ENCODE results near the gene B4GALT1.
"Not testable (repeated sequence)": the region's sequence is repeated elsewhere in the genome, so short reads cannot be mapped to it uniquely, and the experiment has no call there.

Gene B4GALT1

DNA sequence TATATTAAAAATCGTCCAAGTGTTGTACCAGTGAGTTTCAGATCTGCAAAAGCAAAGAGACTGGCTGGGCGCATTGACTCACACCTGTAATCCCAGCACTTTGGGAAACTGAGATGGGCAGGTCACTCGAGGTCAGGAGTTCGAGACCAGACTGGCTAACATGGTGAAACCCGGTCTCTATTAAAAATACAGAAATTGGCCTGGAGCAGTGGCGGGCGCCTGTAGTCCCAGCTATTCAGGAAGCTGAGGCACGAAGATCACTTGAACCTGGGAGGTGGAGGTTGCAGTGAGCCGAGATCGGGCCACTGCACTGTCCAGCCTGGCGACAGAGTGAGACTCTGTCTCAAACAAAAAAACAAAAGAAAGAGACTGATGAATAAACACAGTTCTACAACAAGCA lies 18.3 kb upstream of the B4GALT1 start:
- no peak for DNase-seq (ENCODE audit: low read depth in 2 of 2)

DNA sequence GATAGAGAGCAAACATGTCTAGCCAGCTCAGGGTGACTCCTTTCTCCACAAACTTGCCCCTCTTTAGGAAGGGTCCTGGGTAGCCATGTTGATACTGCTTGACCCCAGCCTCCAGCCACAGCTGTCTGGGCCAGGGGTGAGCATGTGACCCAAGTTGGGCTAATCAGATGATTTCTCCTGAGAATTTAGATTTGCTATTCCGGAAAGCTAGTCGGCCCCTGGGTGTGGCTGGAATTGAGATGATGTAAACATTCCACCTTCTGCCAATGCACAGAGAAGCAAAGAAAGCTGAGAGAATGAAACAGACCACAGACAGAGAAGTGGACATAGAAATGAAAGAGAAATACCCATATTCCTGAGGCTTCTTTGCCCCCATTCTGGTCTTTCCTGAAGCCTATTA lies 17.8 kb upstream of the B4GALT1 start:
- DNase-seq (ENCODE audit: low read depth in 2 of 2), result no peak

GRCh38 chr9:33182519-33182918 lies 15.4 kb upstream of the B4GALT1 start:
- no peak for DNase-seq (ENCODE audit: low read depth in 2 of 2)

DNA sequence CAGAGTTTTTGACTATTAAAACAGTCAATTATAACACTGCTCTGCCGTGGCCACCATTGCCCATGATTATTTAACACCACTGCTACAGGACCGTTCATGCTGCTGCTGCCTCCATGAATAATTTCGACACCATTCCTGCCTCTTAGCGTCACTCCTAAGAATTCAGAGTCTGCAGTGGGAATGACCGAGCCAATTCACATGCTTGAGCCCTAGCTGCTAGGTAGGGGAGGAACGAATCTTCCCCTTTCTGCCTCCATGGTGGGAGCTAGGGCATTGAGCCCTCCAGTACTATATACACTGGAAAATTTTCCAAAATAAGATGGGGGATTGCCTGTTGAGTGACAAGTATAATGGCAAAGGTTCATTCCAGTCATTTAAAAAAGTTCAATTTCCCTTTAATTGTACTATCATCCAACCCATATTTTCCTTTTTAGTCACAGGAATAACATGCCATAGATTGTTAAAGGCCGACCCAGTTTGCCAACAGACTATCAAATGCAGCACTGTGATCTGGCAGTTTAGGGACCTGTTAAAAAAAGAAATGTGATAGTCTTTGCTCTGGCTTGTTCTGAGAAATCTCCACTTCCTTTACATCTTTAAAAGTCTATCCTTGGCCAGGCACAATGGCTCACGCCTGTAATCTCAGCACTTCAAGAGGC lies 13.5 kb upstream of the B4GALT1 start:
- no peak for DNase-seq (ENCODE audit: low read depth in 2 of 2)

DNA sequence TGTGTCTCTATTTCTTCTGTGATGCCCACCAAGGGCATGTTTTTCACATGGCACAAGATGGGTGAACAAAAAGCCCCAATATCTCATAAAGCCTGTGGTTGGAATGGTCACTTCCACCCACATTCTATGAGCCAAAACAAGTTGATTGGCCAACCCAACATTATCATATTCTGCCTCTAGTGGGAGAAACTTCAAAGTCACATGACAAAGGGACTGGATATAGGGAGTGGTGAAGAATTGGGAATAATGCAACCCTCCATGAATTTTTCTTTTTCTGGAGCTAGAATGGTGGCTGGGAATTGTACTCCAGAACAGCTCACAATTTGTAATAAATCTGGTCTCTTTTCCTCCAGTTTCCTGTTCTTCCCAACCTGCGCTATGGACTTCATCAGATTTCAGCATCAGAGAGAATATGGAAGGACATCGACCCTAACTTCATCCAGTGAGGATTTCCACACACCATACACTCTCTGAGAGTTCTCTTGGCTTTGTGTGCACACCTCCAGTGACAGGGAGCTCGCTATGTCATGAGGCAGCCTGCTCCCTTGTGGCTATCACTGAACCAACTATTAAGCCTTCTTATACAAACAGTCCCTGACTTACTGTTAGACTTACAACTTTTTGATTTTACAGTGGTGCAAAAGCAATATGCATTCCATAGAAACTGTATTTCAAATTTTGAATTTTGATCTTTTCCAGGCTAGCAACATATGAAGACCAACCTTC lies 12.0 kb upstream of the B4GALT1 start:
- no peak for DNase-seq (ENCODE audit: low read depth in 2 of 2)

DNA sequence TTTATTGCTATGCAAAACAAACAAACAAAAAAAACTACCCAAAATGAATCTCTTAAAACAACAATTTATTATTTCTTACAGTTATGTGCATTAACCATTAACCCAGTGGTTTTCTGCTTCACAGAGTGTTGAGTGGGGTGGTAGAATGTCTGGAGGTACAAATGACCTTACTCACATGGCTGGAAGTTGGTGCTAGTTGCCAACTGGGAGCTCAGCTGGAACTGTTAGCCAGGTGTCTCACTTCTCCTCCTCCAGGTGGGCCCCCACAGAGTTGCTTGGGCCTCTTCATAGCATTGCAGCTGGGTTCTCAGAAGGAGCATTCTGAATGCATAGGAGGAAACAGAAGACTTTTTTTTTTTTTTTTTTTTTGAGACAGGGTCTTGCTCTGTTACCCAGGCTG lies 10.5 kb upstream of the B4GALT1 start:
- no peak for DNase-seq (ENCODE audit: low read depth in 2 of 2)

- no peak for DNase-seq (ENCODE audit: low read depth in 2 of 2)
Measured at GRCh38 chr9:33177086-33177485, 9.9 kb upstream of the B4GALT1 start.

DNA sequence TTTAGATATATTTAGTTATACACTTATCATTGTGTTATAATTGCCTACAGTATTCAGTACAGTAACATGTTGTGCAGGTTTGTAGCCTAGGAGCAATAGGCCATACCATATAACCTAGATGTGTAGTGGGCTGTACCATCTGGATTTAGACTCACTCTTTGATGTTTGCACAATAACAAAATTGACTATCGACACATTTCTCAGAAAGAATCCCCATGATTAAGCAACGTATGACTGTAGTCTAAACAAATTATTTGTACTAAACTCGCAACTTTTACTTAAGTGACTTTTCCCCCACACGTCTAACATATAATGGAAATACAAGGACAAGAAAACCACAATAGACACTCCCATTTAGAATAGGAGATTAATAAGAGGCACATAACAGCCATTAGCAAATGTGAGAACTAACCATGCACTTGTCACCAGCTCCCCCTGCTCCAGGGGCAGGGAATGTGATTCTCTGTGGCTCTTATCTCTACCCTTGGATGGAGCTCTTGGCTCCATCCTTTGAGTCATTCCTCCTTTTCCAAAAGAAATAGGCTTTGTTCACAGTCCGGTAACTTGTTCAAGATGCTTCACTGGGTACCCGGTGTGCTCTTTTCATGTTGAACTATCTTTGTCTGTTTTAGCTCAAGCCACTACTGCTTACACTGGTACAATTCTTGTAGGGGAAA lies 8.7 kb upstream of the B4GALT1 start:
- no peak for DNase-seq (ENCODE audit: low read depth in 2 of 2)

DNA sequence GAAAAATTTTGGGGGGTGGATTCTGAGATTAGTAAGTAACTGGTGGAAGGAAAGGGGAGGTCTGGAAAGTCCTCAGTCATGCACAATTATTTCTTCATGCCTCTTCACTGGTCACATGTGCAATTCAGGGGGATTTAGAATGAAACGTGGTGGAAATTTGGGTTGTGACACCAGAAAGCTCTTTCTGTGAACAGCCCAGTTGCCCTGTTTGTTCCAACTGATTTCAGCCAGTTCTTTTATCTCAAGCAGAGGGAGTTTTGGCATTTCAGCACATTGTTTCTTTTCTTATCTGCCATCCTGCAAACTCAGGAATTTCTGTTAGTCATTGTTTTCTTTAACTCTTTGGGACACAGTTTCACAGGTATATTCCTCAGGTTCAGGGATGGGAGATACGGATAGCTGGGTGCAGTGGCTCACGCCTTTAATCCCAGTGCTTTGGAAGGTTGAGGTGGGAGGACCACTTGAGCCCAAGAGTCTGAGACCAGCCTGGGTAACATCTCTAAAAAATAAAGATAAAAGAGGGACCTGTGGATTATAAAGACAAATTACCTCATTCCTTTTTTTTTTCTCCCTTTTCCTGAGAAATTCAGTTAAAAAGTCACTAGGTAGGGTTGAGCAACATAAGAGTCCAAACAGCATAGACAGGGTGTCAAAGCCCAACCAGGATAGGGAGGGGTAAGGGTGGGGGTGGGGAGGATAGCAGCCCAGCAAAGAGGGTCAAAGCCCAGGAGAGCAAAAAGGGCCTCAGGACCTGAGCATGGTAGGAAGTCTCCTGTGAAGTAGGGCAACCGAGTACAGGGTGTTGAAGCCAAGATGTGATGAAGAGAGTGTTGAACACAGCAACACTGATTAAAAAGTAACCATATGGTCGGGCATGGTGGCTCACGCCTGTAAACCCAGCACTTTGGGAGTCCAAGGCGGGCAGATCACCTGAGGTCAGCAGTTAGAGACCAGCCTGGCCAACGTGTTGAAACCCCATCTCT lies 5.4 kb upstream of the B4GALT1 start:
- DNase-seq (ENCODE audit: low read depth in 2 of 2), result no peak

GRCh38 chr9:33170464-33171415 lies 3.6 kb upstream of the B4GALT1 start:
- no peak for DNase-seq (ENCODE audit: low read depth in 2 of 2)

- DNase-seq (ENCODE audit: low read depth in 2 of 2), result no peak
Measured at GRCh38 chr9:33168941-33169544, 1.9 kb upstream of the B4GALT1 start.

- DNase-seq (ENCODE audit: low read depth in 2 of 2), result no peak
Measured at GRCh38 chr9:33167972-33168461, 881 bp upstream of the B4GALT1 start.

DNA sequence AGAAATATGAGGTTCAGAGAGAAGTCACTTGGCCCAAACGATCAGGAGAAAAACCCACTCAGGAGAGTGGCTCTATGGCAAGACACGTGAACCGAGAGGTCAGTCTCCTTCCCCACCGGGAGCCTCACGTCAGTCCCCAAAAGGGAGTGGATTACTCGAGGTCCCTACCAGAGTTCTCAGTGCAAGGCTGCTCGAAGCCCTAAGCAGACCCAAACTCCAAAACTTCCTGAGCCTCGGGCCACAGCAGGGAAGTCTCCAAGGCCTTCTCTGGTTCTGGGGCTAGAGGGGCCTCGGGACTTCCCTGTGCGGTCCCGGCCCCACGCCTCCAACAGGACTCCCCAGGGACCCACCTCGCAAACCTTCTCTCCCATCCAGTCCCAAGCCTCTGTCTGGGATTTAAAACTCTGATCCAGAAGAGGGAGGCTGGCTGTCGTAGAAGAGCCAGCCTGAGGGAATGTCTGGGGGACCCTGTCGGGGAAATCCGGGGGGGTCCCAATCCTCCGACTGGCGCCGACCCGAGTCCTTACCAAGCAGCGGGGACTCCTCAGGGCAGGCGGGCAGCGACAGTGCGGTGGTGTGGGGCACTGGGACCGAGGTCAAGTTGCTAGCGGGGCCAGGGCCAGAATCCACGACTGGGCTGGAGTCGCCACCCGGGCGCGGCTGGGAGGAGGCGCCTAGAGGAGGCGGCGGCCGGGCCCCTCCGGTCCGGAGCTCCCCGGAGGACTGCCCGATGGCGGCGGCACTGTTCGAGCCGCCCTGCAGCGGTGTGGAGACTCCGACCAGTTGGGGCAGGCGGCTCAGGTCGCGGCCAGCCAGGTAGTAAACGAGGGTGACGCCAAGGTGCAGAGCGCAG lies 679 bp downstream of the B4GALT1 start:
- no peak for DNase-seq (ENCODE audit: low read depth in 2 of 2)

GRCh38 chr9:33165263-33166151 lies 1.6 kb downstream of the B4GALT1 start:
- no peak for DNase-seq (ENCODE audit: low read depth in 2 of 2)

DNA sequence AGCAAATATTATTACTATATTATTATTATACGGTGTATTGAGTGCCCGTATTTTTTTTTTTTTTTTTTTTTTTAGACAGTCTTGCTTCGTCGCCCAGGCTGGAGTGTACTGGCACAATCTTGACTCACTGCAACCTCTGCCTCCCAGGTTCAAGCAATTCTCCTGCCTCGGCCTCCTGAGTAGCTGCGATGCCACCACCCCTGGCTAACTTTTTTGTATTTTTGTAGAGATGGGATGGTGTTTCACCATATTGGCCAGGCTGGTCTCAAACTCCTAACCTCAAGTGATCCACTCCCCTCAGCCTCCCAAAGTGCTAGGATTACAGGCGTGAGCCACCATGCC lies 2.2 kb downstream of the B4GALT1 start:
- DNase-seq (ENCODE audit: low read depth in 2 of 2), result not testable (repeated sequence)

- no peak for DNase-seq (ENCODE audit: low read depth in 2 of 2)
Measured at GRCh38 chr9:33164138-33164809, 2.9 kb downstream of the B4GALT1 start.

DNA sequence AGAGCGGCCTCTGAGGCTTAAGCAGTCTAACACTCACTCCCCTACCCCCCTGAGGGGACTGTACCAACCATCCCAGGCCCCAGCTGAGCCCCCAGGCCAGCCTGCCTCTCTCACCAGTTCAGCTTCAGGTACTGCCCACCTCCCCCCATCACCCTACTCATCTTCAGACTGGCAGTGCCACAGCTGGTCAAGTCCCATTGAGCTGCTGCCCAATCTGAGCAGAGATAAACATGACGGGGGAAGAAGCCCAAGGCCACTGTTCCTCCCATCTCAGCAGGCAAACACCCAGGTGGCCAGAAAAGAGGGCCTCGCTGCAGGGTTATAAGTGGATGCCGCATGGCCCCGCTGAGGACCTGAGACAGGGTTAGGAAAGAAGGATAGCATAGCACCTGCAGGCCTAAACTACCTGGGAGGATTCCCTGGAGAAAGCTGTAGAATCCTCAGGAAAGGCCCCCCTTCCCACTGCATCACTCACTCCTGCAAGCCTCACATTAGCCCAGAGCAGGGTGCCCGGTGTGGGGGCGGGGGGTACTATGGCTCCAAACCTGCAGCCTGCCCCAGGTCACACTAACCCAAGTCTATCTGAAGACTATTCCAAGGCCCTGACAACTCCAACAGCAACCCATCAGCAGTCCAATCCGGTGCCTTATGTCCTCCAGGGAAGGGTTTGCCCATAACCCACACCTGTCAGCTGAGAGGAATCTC lies 3.6 kb downstream of the B4GALT1 start:
- DNase-seq (ENCODE audit: low read depth in 2 of 2), result no peak
